Endometrial microvascular endothelial cells (primary cell): Measurements from ENCODE around the gene MAGEA9B. TPM values are rescaled to one million over a fixed set of nuclear protein-coding genes. Genes with fewer than 3 reads are reported as not detected.
"Not testable (repeated sequence)": the region's sequence is repeated elsewhere in the genome, so short reads cannot be mapped to it uniquely, and the experiment has no call there.

Experiments
- in situ Hi-C: cut with HindIII; loops from 2 replicates; pipeline ENCODE4 v1.10.0; 2017; ENCODE audit warnings: low sequenced_read_pairs, low pct_unique_long_range_greater_than_20kb; ENCODE audit errors: inconsistent ontology term
- total RNA-seq: library from RNA; depleted of rRNA; stranded (reverse); fragments of >200 nt; gene quantifications from one replicate; pipeline ENCODE4 v1.2.3, GENCODE V29; 2015; ENCODE audit errors: inconsistent ontology term

Gene MAGEA9B, protein sequence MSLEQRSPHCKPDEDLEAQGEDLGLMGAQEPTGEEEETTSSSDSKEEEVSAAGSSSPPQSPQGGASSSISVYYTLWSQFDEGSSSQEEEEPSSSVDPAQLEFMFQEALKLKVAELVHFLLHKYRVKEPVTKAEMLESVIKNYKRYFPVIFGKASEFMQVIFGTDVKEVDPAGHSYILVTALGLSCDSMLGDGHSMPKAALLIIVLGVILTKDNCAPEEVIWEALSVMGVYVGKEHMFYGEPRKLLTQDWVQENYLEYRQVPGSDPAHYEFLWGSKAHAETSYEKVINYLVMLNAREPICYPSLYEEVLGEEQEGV
- not detected for total RNA-seq

GRCh38 chrX:149587359-149587758, at the start of gene MAGEA9B:
Gene MAGEA9B, minus strand, starts transcription at chrX:149587459. Its CDS starts 4,280 bp downstream, at chrX:149583179.
- in situ Hi-C loops: not testable (repeated sequence)

DNA sequence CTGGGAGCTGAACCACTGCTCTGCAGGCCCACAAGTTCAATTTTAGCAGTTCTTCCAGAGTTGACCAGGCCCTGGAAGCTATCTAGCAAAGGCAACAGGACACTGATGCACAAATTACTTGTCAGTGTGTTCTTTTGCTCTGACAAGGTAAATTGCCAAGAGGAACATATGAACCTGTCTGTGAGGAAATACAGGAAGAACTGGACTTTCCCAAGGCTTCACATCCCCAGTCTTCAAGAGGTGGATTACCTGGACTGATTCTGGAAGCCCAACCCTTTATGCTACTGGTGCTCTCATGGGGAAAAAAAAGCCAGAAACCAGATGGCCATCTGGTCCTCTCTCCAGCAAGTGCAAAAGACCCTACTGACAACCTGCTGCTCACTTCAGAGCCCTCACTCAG, 46.3 kb upstream of the MAGEA9B start:
- in situ Hi-C loops: no loop called here

- in situ Hi-C loops: no loop called here
Measured at GRCh38 chrX:149631234-149632165, 44.2 kb upstream of the MAGEA9B start, which contains the start of gene TMEM185A. Gene TMEM185A, minus strand, starts transcription at chrX:149631792. Its CDS starts 212 bp downstream, at chrX:149631580.

DNA sequence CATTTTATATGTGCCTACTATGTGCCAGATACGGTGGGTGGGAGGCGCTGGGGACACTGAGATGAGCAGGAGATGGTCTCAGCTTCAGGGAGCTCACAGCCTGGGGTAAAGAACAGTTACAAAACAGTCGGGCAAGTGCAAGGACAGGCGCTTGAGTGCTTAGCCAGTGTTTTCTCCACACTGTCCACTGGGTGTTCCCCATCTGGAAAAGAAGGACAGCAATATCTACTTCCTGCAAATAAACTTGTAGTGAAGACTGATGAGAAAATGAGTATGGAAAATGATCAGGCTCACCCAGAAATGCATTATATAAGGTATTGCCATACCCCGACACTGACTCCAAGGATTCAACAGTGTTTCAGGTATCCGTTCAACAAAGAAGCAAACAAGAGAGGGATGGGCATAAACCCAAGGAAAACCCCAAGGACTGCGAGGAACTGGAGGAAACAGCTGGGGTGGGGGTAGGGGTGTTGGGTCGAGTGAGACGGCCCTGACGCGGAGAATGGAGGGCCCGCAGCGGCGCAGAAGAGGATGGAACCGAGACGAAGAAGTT, 43.5 kb upstream of the MAGEA9B start:
- in situ Hi-C loops: no loop called here

DNA sequence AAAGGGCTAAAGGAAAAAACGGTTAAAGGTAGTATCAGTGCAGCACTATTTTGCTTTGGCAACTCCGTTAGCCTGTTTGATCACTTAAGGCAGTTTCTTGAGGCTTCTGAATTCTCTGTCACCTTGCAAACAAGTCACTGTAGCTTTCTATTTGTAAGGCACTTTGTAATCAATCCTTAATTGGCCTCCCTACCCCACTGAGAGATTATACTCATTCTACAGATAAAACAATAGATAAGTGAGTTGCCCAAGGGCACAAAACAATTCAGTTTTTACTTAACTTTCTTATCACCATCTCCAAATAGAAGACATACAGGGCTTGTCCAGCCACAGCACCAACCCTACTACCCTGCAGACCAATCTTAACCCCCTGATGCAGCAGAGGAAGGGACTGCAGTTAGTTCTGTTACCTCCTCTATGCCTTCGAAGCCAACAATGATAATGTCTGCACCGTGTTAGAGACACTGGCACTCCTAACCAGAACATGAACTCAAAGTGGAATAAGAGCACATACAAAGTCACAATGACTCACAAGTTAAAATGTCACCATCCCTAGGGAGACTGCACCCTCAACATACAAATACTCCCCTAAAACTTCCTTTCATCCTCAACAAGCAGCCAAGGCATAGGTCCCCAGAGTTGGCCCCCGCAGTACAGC, 42.6 kb upstream of the MAGEA9B start:
- in situ Hi-C loops: no loop called here

- in situ Hi-C loops: no loop called here
Measured at GRCh38 chrX:149628768-149629167, 41.5 kb upstream of the MAGEA9B start.

DNA sequence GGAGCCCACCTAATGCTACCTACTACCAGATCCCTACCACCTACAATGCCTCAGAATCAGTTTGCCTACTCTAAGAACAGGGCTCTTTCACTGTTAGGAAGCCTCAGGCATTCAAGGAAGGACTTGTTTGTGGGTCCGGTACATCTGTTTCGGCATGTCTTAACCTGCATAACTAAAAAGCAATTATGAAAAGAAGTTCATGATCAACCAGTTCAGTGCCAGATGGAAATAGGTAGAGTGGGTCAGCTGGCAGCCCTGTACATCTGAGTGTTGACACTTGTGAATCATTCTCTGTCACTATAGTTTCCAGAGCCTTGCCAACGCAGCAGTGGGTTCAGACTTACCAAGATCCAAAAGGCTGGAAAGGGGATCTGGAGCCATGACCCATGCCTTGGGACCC, 41.0 kb upstream of the MAGEA9B start:
- in situ Hi-C loops: no loop called here

- in situ Hi-C loops: not testable (repeated sequence)
Measured at GRCh38 chrX:149626829-149627228, 39.6 kb upstream of the MAGEA9B start.

DNA sequence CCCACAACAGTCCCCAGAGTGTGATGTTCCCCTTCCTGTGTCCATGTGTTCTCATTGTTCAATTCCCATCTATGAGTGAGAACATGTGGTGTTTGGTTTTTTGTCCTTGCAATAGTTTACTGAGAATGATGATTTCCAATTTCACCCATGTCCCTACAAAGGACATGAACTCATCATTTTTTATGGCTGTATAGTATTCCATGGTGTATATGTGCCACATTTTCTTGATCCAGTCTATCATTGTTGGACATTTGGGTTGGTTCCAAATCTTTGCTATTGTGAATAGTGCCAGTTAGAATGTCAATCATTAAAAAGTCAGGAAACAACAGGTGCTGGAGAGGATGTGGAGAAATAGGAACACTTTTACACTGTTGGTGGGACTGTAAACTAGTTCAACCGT, 32.4 kb upstream of the MAGEA9B start:
- in situ Hi-C loops: not testable (repeated sequence)

GRCh38 chrX:149618871-149619270, 31.6 kb upstream of the MAGEA9B start:
- in situ Hi-C loops: no loop called here

- in situ Hi-C loops: no loop called here
Measured at GRCh38 chrX:149611623-149612175, 24.4 kb upstream of the MAGEA9B start.

DNA sequence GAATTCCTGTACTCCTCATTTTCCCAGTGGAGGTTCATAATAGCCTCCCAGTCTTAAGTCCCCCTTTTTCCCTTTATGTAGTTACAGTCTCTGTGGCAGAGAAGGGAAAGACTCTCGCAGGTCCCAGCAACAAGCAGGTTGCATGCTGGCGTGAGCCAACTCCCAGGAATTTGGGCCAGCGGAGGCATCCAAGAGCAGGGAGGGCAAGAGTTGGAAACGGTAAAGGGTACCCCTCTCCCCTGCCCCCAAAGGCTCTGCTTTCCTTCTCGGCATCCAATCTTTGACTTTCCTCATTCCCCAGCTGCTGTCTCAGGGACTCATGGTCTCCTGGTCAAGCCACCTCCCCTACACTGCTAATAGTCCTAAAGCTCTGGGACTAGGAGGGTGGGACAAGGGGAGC, 23.3 kb upstream of the MAGEA9B start:
- in situ Hi-C loops: no loop called here

DNA sequence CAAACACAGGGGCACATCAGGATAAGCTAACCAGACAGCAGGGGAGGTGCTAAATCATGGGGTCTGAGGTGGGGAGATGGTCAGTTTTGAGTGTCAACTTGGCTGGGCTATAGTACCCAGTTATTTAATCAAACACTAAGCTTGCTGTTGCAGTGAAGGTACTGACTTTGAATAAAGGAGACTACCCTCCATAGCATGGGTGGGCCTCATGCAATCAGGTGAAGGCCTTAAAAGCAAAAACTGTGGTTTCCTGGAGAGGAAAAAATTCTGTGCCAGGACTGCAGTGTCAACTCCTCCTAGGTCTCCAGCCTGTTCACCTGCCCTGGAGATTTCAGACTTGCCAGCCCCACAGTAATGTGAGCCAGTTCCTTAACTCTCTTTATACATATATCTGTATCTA, 20.4 kb upstream of the MAGEA9B start:
- in situ Hi-C loops: no loop called here

GRCh38 chrX:149605248-149605885, 18.1 kb upstream of the MAGEA9B start:
- in situ Hi-C loops: not testable (repeated sequence)

GRCh38 chrX:149598603-149599002, 11.3 kb upstream of the MAGEA9B start:
- in situ Hi-C loops: not testable (repeated sequence)

GRCh38 chrX:149595943-149596342, 8.7 kb upstream of the MAGEA9B start:
- in situ Hi-C loops: not testable (repeated sequence)

- in situ Hi-C loops: not testable (repeated sequence)
Measured at GRCh38 chrX:149595214-149595613, 8.0 kb upstream of the MAGEA9B start, which contains the start of gene HSFX2. Gene HSFX2, minus strand, starts transcription at chrX:149595314. Its CDS starts 614 bp downstream, at chrX:149594700.

DNA sequence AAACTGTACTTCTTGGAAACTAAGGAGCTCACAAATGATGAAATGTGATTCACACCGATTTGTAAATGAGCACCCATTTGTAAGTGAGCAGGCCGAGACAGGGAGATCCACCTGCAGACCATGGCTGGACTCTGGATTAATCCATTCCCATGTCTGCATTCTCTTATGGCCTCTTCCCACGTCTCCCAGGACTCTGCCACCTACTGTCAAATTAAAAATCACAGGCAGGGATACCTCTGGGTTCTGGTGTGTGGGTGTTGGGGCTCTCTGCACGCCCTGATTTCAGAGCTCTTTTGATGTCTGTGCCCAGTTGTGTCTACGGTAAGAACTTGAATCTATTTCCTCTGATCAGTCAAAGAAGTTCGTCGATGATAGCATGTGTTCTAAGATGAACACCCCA, 3.7 kb upstream of the MAGEA9B start:
- in situ Hi-C loops: not testable (repeated sequence)
